HL-60 (cell line): ENCODE results near the gene FOS.

Source experiments
- CTCF ChIP-seq: IDR thresholded peaks from one replicate; pipeline ENCODE4 v1.5.1; 2011; ENCODE audit warnings: low read length, control low read depth, inconsistent platforms; ENCODE audit not compliant: insufficient read depth
- GABPA ChIP-seq: IDR thresholded peaks from 2 replicates; pipeline ENCODE4 v1.6.1; 2012; ENCODE audit warnings: low read depth
- POLR2AphosphoS5 ChIP-seq: IDR thresholded peaks from 2 replicates; pipeline ENCODE4 v1.6.1; 2012; ENCODE audit warnings: low read depth
- REST ChIP-seq: IDR thresholded peaks from 2 replicates; pipeline ENCODE4 v1.6.1; 2012; ENCODE audit warnings: low read depth; ENCODE audit not compliant: insufficient replicate concordance
- SPI1 ChIP-seq: IDR thresholded peaks from 2 replicates; pipeline ENCODE4 v1.6.1; 2012; ENCODE audit warnings: low read depth, mild to moderate bottlenecking, borderline replicate concordance

- TF ChIP-seq GABPA (no peak), REST (no peak), SPI1 (no peak), CTCF (no peak), POLR2AphosphoS5 (no peak)
Observed at GRCh38 chr14:75331471-75331870, 52.8 kb downstream of the FOS start.
